ENCODE results near the gene INPPL1. TPM values are rescaled to one million over a fixed set of nuclear protein-coding genes. Genes with fewer than 3 reads are reported as not detected.
"Not testable (repeated sequence)": the region's sequence is repeated elsewhere in the genome, so short reads cannot be mapped to it uniquely, and the experiment has no call there.

Gene INPPL1
- total RNA-seq, 1 donor from 2014 or later = 93.1 TPM

DNA sequence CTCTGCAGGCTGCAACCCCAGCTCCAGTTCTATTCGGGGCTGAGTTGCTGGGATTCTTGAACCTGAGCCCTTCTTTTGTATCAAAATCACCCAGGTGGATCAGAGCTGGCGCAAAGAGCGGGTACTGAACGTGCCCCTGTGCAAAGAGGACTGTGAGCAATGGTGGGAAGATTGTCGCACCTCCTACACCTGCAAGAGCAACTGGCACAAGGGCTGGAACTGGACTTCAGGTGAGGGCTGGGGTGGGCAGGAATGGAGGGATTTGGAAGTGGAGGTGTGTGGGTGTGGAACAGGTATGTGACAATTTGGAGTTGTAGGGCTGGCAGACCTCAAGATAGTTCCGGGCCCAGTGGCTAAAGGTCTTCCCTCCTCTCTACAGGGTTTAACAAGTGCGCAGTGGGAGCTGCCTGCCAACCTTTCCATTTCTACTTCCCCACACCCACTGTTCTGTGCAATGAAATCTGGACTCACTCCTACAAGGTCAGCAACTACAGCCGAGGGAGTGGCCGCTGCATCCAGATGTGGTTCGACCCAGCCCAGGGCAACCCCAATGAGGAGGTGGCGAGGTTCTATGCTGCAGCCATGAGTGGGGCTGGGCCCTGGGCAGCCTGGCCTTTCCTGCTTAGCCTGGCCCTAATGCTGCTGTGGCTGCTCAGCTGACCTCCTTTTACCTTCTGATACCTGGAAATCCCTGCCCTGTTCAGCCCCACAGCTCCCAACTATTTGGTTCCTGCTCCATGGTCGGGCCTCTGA is 28.9 kb upstream of the INPPL1 start:
- no peak for DNase-seq (ENCODE audit: low read depth)
- no peaks in the 10 kb centered on the region for H3K27me3 ChIP-seq (ENCODE audit: control insufficient read depth, insufficient read depth, low read length)
- H3K4me3 ChIP-seq (ENCODE audit: low read depth, low read length) = no peak overlapping the region
- TF ChIP-seq, protein P1, sequence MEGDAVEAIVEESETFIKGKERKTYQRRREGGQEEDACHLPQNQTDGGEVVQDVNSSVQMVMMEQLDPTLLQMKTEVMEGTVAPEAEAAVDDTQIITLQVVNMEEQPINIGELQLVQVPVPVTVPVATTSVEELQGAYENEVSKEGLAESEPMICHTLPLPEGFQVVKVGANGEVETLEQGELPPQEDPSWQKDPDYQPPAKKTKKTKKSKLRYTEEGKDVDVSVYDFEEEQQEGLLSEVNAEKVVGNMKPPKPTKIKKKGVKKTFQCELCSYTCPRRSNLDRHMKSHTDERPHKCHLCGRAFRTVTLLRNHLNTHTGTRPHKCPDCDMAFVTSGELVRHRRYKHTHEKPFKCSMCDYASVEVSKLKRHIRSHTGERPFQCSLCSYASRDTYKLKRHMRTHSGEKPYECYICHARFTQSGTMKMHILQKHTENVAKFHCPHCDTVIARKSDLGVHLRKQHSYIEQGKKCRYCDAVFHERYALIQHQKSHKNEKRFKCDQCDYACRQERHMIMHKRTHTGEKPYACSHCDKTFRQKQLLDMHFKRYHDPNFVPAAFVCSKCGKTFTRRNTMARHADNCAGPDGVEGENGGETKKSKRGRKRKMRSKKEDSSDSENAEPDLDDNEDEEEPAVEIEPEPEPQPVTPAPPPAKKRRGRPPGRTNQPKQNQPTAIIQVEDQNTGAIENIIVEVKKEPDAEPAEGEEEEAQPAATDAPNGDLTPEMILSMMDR (IDR thresholded peaks at IDR 0.05; ENCODE audit: insufficient read depth, low read length, poor library complexity, severe bottlenecking) = no peak
- H3K36me3 ChIP-seq (ENCODE audit: control insufficient read depth, insufficient read depth, low read length) = no peaks in the 10 kb centered on the region

DNA sequence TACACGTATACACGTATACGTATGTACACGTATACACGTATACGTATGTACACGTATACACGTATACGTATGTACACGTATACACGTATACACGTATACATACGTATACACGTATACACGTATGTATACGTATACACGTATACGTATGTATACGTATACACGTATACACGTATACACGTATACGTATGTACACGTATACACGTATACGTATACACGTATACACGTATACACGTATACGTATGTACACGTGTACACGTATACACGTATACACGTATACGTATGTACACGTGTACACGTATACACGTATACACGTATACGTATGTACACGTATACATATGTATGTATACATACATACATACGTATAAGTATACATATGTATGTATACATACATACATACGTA is 23.1 kb upstream of the INPPL1 start:
- H3K27me3 ChIP-seq (ENCODE audit: control insufficient read depth, insufficient read depth, low read length); H3K36me3 ChIP-seq (ENCODE audit: control insufficient read depth, insufficient read depth, low read length); DNase-seq (ENCODE audit: low read depth); H3K4me3 ChIP-seq (ENCODE audit: low read depth, low read length): not testable (repeated sequence)

- DNase-seq (ENCODE audit: low read depth) = no peak
- no peaks in the 10 kb centered on the region for H3K36me3 ChIP-seq (ENCODE audit: control insufficient read depth, insufficient read depth, low read length)
- H3K4me3 ChIP-seq (ENCODE audit: low read depth, low read length) = no peak overlapping the region
- TF ChIP-seq, protein P1 (IDR thresholded peaks at IDR 0.05; ENCODE audit: insufficient read depth, low read length, poor library complexity, severe bottlenecking) = no peak
- no peaks in the 10 kb centered on the region for H3K27me3 ChIP-seq (ENCODE audit: control insufficient read depth, insufficient read depth, low read length)
Observed at GRCh38 chr11:72202571-72202970, 22.0 kb upstream of the INPPL1 start.

DNA sequence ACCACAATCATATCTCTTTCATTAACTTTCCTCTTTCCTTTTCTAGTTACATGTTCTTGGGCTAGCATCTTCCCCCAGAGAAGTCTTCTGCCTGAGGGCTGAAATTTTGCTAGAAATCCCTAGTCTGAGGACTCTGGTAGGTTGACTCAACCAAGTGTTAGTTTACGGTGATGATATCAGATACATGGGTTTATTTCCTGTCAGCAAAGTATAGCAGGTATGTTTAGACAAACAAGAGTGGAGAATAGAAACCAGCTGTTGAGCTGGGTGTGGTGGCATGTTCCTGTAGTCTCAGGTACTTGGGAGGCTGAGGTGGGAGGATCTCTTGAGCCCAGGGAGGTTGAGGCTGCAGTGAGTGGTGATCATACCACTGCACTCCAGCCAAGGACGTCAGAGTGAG is 21.4 kb upstream of the INPPL1 start:
- no peak overlapping the region for H3K4me3 ChIP-seq (ENCODE audit: low read depth, low read length)
- DNase-seq (ENCODE audit: low read depth) = no peak
- TF ChIP-seq, protein P1 (IDR thresholded peaks at IDR 0.05; ENCODE audit: insufficient read depth, low read length, poor library complexity, severe bottlenecking) = no peak
- no peaks in the 10 kb centered on the region for H3K36me3 ChIP-seq (ENCODE audit: control insufficient read depth, insufficient read depth, low read length)
- no peaks in the 10 kb centered on the region for H3K27me3 ChIP-seq (ENCODE audit: control insufficient read depth, insufficient read depth, low read length)

GRCh38 chr11:72204886-72205285 is 19.7 kb upstream of the INPPL1 start:
- DNase-seq (ENCODE audit: low read depth) = no peak
- TF ChIP-seq, protein P1 (IDR thresholded peaks at IDR 0.05; ENCODE audit: insufficient read depth, low read length, poor library complexity, severe bottlenecking) = no peak
- H3K36me3 ChIP-seq (ENCODE audit: control insufficient read depth, insufficient read depth, low read length) = no peaks in the 10 kb centered on the region
- H3K27me3 ChIP-seq (ENCODE audit: control insufficient read depth, insufficient read depth, low read length) = no peaks in the 10 kb centered on the region
- H3K4me3 ChIP-seq (ENCODE audit: low read depth, low read length) = no peak overlapping the region

GRCh38 chr11:72206794-72207193 is 17.8 kb upstream of the INPPL1 start:
- H3K27me3 ChIP-seq (ENCODE audit: control insufficient read depth, insufficient read depth, low read length); H3K36me3 ChIP-seq (ENCODE audit: control insufficient read depth, insufficient read depth, low read length); DNase-seq (ENCODE audit: low read depth); H3K4me3 ChIP-seq (ENCODE audit: low read depth, low read length): not testable (repeated sequence)

DNA sequence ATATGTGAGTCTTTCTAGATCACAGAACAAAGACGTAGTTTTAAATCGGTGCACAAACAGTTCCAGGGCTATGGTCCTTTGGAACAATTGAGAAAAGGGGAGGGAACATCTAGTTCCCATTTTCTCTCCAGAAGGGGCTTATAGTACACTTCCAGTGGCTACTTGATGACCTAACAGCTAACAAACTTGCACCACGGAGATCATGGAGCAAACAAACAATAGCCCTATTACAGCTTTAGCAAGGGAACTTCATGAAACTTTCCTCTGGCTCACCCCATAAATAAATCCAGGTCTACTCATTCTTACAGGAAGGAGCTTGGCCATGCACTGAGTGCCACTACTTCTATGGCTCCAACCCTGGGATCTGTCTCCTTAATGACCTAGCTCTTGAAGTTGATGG is 16.3 kb upstream of the INPPL1 start:
- no peak for DNase-seq (ENCODE audit: low read depth)
- H3K27me3 ChIP-seq (ENCODE audit: control insufficient read depth, insufficient read depth, low read length) = no peaks in the 10 kb centered on the region
- TF ChIP-seq, protein P1 (IDR thresholded peaks at IDR 0.05; ENCODE audit: insufficient read depth, low read length, poor library complexity, severe bottlenecking) = no peak

More for the DNA sequence above, 16.3 kb upstream of the INPPL1 start:
- Histone ChIP-seq H3K36me3 (ENCODE audit: control insufficient read depth, insufficient read depth, low read length) (no peaks in the 10 kb centered on the region), H3K4me3 (ENCODE audit: low read depth, low read length) (no peak overlapping the region)

All from kidney epithelial cell (primary cell).